ENCODE results near the gene ARHGDIG.

DNA sequence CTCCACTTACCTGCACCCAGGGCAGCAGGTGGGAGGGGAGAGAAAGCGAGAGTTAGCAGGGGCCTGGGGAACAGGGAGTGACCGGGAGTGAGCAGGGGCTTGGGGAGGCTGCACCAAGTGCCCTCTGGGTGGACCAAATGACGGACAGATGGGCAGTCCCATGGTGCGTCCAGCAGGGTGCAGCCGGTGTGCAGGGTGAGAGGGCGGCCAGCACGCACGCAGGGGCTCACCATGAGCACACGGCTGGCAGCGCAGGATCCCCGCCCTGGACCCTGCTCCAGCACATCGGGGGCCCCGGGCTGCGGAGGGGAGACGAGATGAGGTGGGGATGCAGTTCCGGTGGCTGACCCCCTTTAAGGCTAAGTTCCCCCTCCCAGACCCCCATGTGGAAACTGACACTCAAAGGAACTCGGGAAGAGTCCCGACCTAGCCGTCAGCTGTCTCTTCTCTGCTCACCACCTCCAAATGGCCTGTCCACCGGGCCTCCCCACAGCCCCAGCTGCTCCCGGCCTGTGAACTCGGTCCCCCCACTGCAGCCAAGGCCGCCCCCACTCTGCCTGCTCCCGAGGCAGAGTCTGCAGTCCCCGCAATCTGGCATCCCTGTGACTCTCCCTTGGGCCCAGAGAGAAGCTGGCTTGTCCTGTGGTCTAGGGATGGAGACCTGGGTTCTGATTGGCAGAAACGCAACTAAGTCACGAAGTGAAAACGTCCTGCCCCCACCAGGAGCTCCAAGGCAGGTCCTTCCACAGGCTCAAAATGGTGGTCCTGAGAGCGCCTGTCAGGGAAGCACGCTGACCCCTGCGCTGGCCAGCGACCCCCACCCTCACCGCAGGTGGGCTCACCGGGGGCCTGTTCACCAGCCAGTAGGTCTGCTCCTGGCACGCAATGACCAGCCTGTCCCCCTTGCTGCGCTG lies 7.5 kb upstream of the ARHGDIG start:
- TF ChIP-seq SPI1 (IDR thresholded peaks at IDR 0.05; ENCODE audit: low read depth, low read length) (no peak), POLR2AphosphoS5 (IDR thresholded peaks at IDR 0.05; ENCODE audit: low read depth, low read length) (no peak), TAF1 (IDR thresholded peaks at IDR 0.05; ENCODE audit: low read depth, low read length) (no peak), POLR2A (IDR thresholded peaks at IDR 0.05; ENCODE audit: low read depth, low read length) (no peak), POU2F2 (IDR thresholded peaks at IDR 0.05; ENCODE audit: low read depth, low read length) (no peak), PAX5 (IDR thresholded peaks at IDR 0.05; ENCODE audit: insufficient read depth, low read length, severe bottlenecking) (no peak)
